ENCODE results near the gene SEC31A. TPM values are rescaled to one million over a fixed set of nuclear protein-coding genes. Genes with fewer than 3 reads are reported as not detected.
A peak's percentile ranks its signal among the peaks of the same experiment; 100 is the strongest.

SEC31A gene, protein sequence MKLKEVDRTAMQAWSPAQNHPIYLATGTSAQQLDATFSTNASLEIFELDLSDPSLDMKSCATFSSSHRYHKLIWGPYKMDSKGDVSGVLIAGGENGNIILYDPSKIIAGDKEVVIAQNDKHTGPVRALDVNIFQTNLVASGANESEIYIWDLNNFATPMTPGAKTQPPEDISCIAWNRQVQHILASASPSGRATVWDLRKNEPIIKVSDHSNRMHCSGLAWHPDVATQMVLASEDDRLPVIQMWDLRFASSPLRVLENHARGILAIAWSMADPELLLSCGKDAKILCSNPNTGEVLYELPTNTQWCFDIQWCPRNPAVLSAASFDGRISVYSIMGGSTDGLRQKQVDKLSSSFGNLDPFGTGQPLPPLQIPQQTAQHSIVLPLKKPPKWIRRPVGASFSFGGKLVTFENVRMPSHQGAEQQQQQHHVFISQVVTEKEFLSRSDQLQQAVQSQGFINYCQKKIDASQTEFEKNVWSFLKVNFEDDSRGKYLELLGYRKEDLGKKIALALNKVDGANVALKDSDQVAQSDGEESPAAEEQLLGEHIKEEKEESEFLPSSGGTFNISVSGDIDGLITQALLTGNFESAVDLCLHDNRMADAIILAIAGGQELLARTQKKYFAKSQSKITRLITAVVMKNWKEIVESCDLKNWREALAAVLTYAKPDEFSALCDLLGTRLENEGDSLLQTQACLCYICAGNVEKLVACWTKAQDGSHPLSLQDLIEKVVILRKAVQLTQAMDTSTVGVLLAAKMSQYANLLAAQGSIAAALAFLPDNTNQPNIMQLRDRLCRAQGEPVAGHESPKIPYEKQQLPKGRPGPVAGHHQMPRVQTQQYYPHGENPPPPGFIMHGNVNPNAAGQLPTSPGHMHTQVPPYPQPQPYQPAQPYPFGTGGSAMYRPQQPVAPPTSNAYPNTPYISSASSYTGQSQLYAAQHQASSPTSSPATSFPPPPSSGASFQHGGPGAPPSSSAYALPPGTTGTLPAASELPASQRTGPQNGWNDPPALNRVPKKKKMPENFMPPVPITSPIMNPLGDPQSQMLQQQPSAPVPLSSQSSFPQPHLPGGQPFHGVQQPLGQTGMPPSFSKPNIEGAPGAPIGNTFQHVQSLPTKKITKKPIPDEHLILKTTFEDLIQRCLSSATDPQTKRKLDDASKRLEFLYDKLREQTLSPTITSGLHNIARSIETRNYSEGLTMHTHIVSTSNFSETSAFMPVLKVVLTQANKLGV
- 137 and 166 TPM in 2 replicates for total RNA-seq
- long read RNA-seq, full-length matches to known transcripts: 10 of 70 reads
- long read RNA-seq, partial matches to known transcripts: 52 of 70 reads
- long read RNA-seq, other reads (novel, unspliced or antisense): 8 of 70 reads

DNA sequence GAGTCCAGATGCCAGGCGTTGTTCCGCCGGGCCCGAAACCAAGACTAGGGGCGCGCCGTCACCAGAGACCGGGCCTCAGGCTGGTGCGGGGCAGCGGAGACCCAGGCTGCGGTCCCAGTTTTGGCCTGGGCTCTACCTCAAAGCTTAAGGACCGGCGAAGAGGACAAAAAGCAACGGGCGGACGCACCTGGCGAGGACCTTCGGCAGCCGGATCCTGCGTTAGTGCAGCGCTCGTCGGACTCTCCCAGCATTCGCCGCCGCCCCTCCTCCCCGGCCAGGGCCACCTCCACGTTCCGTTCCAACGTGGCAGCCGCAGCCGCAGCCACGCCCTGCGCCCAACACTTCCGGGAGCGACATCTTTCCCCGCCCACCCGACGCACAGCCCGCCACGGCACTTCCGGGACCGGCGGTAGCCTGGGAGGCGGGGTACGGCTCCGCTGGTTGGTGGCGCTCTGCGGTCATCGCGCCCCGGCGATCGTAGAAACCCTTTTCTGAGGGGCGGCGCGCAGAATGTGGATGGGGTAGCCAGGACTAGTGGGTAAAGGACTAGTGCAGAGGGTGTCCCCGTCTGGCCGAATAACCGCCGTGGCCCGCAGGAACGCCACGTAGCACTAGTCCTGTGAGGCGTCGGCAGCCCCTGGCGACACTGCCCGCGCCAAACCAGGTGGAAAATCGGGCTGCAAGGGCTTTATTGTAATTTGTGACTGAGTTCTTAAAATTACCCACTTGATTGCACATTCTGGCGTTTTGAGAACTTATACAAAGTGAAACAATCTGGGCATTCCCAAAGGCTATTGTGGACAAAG lies at the start of gene SEC31A:
SEC31A (minus strand) TSS at position 253 of the 806 bp plus-strand sequence. CDS start 9,217 bp downstream, outside the sequence.
- Mint-ChIP-seq H3K9me3 (no peaks in the 10 kb centered on the region), H3K36me3 (ENCODE audit: low read depth) (peaks cover 6% of the 10 kb centered on the region)
- TF ChIP-seq, protein P1, sequence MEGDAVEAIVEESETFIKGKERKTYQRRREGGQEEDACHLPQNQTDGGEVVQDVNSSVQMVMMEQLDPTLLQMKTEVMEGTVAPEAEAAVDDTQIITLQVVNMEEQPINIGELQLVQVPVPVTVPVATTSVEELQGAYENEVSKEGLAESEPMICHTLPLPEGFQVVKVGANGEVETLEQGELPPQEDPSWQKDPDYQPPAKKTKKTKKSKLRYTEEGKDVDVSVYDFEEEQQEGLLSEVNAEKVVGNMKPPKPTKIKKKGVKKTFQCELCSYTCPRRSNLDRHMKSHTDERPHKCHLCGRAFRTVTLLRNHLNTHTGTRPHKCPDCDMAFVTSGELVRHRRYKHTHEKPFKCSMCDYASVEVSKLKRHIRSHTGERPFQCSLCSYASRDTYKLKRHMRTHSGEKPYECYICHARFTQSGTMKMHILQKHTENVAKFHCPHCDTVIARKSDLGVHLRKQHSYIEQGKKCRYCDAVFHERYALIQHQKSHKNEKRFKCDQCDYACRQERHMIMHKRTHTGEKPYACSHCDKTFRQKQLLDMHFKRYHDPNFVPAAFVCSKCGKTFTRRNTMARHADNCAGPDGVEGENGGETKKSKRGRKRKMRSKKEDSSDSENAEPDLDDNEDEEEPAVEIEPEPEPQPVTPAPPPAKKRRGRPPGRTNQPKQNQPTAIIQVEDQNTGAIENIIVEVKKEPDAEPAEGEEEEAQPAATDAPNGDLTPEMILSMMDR (conservative IDR thresholded peaks at IDR 0.05): peak; percentile 28

DNA sequence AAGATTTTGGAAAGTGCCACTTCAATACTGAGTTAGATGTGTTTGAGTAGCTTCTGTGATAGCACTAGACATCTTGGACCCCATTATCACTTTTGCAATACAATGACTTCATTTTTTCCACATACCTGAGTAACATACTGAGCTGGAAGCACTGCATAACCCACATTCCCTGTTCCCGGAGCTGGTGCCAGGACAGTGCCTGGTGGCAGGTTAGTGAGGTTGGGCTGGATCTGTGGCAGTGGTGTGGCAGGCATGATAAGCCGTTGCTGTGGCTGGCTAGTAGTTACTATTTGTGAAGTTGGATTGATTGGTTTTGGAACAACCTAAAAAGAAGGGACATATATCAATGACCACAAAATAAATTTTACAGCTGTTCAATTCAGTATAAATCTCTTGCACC lies 48.5 kb upstream of the SEC31A start:
- TF ChIP-seq, protein P1 (conservative IDR thresholded peaks at IDR 0.05): no peak
- no peaks in the 10 kb centered on the region for H3K9me3 Mint-ChIP-seq
- no peak for DNase-seq (ENCODE audit: low read depth, low spot score)
- H3K27ac Mint-ChIP-seq (ENCODE audit: unreplicated experiment): no peak overlapping the region
- peaks cover 17% of the 10 kb centered on the region for H3K36me3 Mint-ChIP-seq (ENCODE audit: low read depth)
- H3K27me3 Mint-ChIP-seq (ENCODE audit: low read depth): no peaks in the 10 kb centered on the region
- H3K4me3 Mint-ChIP-seq: no peak overlapping the region
- H3K4me1 Mint-ChIP-seq: no peaks in the 10 kb centered on the region

More for the DNA sequence above, at the start of gene SEC31A:
- no peaks in the 10 kb centered on the region for H3K27me3 Mint-ChIP-seq (ENCODE audit: low read depth)
- peak within 1 kb of the TSS; percentile 98 for H3K4me3 Mint-ChIP-seq
- peak within 1 kb of the TSS; percentile 98 for H3K27ac Mint-ChIP-seq (ENCODE audit: unreplicated experiment)
- peaks cover 49% of the 10 kb centered on the region for H3K4me1 Mint-ChIP-seq
- DNase-seq (ENCODE audit: low read depth, low spot score): peak; percentile 87

DNA sequence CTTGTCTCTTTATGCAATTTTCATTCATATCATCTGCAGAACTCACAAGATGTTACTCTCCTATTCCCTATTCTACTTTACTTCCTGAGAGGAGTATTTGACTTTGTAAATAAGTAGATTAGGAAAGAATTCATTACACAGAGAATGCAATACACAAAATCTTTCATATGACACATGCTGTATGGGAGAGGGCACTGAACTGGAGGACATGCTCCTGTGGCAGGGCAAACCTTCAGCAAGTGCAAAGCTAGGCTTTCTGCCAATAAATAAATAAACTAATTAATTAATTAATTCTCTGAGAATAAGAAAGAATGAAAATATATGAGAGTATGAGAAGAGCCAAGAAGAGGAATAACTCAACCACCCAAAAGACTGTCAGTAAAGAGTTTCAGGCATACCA lies 43.5 kb upstream of the SEC31A start:
- no peak overlapping the region for H3K27ac Mint-ChIP-seq (ENCODE audit: unreplicated experiment)
- H3K27me3 Mint-ChIP-seq (ENCODE audit: low read depth): no peaks in the 10 kb centered on the region
- H3K9me3 Mint-ChIP-seq: no peaks in the 10 kb centered on the region
- H3K4me3 Mint-ChIP-seq: no peak overlapping the region
- peaks cover 16% of the 10 kb centered on the region for H3K36me3 Mint-ChIP-seq (ENCODE audit: low read depth)
- TF ChIP-seq, protein P1 (conservative IDR thresholded peaks at IDR 0.05): no peak
- no peak for DNase-seq (ENCODE audit: low read depth, low spot score)
- no peaks in the 10 kb centered on the region for H3K4me1 Mint-ChIP-seq

DNA sequence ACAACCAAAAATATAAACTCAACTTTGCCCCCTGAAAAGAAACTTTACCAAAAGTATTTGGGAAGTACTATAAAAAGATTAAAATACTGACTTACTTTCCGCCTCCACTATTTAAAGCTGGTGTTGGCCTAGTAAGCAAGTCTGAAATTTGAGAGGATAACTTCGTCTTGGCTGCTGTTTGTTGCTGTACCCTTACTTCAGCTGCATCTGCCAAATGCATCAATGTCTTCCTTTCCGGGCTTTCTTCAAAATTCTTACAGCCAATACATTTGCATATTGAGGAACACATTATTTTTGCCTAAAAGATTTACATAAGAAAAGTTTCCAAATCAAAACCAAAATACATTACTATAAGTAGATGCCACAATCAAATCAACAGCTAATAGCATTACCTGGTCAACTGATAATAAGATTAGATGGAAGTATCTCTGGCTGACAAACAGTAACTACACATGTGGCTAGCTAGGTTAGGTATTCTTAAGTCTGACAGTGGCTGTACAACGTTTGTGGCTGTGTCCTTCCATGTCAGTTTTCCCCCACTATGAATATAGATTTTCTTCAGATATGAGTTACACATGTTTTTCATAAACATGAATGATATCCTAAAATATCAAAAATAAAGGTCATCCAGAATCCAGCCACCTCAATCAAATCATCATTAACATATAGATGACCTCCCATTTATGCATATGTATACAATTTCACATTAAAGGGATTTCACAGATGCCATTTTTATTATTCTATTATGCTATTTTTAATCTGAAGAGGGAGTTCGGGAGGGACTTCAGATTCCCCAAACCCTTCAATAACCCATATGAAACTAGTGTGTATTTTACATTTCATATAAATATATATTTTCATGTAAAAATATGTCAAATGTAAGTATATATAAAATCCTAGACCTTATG lies 40.1 kb upstream of the SEC31A start:
- DNase-seq (ENCODE audit: low read depth, low spot score): no peak
- H3K4me3 Mint-ChIP-seq: no peak overlapping the region
- no peak overlapping the region for H3K27ac Mint-ChIP-seq (ENCODE audit: unreplicated experiment)
- TF ChIP-seq, protein P1 (conservative IDR thresholded peaks at IDR 0.05): no peak
- H3K4me1 Mint-ChIP-seq: no peaks in the 10 kb centered on the region
- H3K9me3 Mint-ChIP-seq: no peaks in the 10 kb centered on the region
- H3K36me3 Mint-ChIP-seq (ENCODE audit: low read depth): peaks cover 11% of the 10 kb centered on the region
- no peaks in the 10 kb centered on the region for H3K27me3 Mint-ChIP-seq (ENCODE audit: low read depth)
